ENCODE results near the gene F13A1.

F13A1 gene

DNA sequence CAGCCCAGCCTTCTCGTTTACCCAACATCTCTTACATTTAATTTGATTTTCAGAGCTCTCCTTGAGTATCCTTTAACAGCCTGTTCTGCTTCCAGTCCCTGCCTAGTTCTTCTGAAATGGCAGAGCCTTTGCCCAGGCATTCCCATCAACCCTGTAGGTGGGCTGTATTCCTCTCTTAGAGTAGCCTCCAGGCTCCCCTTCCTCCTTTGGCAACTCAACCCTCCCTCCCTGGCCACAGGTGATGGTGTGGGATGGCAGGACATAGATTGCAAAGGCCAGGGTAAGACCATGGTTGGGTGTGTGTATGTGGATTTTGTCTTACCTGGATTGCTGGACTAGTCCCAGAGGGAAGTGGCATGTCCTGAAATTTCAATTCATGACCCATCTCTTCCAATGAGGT lies 125.4 kb downstream of the F13A1 start:
- no peak for DNase-seq (ENCODE audit: low read depth in 2 of 3, low spot score in 1 of 3)

GRCh38 chr6:6193221-6193745 lies 127.2 kb downstream of the F13A1 start:
- DNase-seq (ENCODE audit: low read depth in 2 of 3, low spot score in 1 of 3): no peak

DNA sequence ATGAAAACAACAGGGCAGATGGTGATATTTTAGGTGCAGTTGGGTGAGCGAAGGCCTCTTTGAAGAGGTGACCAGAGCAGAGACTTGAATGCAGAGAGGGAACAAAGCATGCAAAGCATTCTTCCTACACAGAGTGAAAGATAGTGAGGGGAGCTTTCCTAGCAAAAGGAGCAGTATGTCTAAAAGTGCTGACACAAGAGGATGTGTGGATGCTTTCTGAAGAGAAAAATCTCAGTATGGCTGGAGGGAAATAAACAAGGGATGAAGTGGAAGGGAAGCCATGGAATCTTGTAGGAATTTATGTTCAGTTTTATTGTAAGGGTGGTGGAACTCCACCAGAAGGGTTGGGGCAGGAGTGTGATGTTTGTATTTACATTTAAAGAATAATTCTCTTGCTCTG lies 128.6 kb downstream of the F13A1 start:
- DNase-seq (ENCODE audit: low read depth in 2 of 3, low spot score in 1 of 3): no peak

DNA sequence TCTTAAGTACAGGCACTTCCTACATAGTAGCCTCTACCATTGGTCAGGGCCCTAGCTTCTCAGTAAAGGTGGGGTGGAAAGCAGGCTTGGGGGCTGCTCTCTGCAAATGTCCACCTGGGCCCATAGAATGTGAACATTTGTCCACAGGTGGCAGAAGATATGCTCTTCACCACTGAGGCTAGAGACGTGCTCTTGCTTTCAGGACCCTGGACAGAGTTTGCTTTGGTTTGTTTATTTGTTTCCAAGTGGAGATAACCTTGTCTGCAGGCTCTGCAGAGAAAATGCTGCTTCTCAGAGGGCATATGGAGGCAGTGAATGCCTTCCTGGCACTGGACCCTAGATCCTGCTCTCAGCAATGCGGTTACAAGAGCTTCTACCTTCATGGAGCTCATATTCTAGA lies 129.0 kb downstream of the F13A1 start:
- no peak for DNase-seq (ENCODE audit: low read depth in 2 of 3, low spot score in 1 of 3)

GRCh38 chr6:6180684-6181083 lies 139.8 kb downstream of the F13A1 start:
- DNase-seq (ENCODE audit: low read depth in 2 of 3, low spot score in 1 of 3): no peak

DNA sequence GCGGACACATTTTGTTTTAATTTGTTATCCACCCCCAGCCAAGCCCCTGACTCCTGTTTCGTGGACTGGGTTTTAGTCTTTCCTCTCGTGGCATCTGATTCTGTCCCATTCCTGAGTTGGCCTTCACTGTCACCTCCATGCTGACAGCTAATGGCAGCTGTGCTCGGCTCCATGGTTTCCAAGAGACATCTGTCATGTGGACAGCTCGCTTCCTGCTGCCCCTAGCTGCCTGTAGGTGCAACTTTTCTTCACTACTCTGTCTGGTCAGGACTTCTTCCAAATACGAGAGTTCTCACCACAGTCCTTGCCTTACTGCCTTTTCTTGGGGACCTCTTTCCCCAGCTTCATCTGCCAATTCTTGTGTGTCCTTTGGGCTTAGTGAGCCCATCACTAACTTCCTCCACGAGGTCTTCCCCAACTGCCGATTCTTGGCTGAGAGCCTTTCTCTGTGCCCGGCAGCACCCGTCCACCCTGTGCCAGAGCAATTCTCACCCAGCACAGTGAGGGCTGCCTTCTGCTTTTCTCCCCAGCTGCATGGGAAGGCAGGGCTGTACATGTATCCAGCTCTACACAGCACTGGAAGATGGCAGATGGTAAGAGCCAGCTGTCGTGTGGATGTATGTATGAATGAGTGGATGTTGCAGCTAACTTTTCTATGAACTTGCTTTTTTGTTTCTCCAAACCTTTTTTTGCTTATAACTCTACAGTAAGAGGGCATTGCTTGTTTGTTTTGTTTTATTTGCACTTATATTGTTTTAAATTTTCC lies 140.4 kb downstream of the F13A1 start:
- no peak for DNase-seq (ENCODE audit: low read depth in 2 of 3, low spot score in 1 of 3)

DNA sequence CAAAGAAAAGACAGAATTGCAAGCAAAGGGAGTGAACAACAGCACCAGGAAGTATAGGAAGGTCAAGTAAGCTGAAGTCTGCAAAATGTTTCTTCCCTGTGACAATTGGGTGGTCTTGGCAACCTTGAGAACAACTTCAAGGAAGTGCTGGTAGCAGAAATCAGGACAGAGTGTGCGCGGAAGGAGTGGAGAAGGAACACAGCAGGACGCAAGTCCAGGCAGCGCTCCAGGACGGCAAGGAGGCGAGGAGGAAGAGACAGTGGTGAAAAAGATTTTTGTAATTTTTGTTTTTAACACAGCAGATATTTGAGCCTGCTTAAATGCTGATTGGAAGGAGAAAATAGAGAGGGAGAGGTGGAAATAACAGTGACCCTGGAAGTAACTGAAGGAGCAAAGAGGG lies 141.7 kb downstream of the F13A1 start:
- no peak for DNase-seq (ENCODE audit: low read depth in 2 of 3, low spot score in 1 of 3)

GRCh38 chr6:6177754-6178153 lies 142.7 kb downstream of the F13A1 start:
- DNase-seq (ENCODE audit: low read depth in 2 of 3, low spot score in 1 of 3): no peak

- no peak for DNase-seq (ENCODE audit: low read depth in 2 of 3, low spot score in 1 of 3)
These were observed 143.8 kb downstream of the F13A1 start for GRCh38 chr6:6176586-6177228.

GRCh38 chr6:6176127-6176526 lies 144.3 kb downstream of the F13A1 start:
- no peak for DNase-seq (ENCODE audit: low read depth in 2 of 3, low spot score in 1 of 3)

- no peak for DNase-seq (ENCODE audit: low read depth in 2 of 3, low spot score in 1 of 3)
These were observed 151.3 kb downstream of the F13A1 start for GRCh38 chr6:6169141-6169540.

DNA sequence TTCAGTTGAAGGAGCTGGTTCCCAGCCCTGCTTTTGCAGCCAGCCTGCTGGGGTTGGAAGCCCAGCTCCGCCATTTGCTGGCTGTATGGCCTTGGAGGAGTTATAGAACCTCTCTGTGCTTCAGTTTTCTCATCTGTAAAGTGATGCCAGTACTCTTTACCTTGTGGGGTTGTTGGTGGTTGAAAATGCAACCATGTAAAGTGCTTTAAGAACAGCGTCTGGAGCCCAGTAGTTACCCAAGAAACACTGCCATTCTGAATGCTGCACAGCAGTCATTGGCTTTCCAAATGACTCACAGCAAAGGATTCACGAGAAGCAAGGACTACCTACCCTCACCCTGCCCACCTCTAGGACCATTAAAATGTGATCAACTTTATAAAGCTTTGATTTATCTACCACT lies 154.4 kb downstream of the F13A1 start:
- DNase-seq (ENCODE audit: low read depth in 2 of 3, low spot score in 1 of 3): no peak

- DNase-seq (ENCODE audit: low read depth in 2 of 3, low spot score in 1 of 3): no peak
These were observed 156.1 kb downstream of the F13A1 start for GRCh38 chr6:6164367-6164766.

DNA sequence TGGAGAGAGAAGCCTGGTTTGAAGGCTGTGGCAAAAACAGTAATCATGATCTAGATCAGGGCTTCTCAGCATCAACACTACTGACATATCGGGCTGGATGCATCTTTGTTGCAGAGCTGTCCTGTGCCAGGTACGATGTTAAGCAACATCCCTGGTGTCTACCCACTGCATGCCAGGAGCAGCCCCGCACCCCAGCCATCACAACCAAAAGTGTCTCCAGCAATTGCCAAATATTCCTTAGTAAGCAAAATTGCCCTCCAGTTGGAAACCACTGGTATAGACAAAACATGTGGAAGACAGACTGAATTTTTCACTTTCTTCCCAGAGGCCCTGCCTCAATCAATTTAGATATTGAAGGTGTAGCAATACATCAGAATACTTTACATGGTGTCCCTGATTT lies 166.1 kb downstream of the F13A1 start:
- no peak for DNase-seq (ENCODE audit: low read depth in 2 of 3, low spot score in 1 of 3)

DNA sequence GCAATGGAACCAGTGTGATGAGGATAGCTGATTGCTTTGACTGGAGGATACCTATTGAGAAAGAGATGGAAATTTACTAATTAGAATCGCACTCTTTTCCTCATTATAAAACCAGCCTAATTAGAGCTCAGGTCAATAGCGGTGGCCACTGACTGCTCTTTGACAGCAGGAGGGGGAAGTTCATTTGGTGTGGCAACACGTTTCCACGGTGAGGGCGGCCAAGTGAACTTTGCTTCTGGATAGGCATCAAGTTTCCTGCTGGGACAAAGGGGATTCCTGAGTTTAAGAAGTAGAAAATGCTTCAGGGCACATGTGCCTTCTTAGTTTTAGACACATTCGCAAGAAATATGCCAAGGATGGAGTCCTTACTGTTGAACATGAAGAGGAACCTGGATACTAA lies 168.4 kb downstream of the F13A1 start:
- DNase-seq (ENCODE audit: low read depth in 2 of 3, low spot score in 1 of 3): no peak

DNA sequence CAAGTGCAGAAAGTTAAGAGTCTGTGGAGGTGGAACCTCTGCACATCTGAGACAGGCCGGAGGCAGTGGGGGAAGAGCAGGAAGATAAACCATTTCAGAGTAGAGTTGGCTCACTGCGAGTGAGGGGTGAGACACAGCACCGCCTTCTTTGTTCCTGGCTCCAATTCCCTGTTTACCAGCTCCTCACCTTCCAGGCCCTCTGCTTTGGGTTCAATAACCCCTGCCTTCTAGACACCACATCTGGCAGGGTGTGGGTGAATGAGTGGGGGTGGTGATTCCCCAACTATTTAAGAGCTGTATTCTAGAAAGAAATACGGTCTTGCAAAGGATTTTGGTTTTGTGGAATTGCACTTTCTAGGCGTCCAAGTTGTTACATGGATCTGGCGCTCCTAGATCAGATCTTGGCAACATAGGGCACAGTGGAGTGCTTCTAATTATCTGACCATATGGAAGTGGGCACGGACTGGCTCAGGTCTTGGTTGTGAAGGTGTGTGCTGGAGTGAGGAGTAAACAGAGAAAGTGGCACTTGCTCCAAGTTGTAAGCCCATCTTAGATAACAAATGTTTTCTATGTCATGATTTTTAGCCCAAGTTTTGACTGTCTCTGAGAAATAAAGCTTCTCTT lies 172.2 kb downstream of the F13A1 start:
- DNase-seq (ENCODE audit: low read depth in 2 of 3, low spot score in 1 of 3): no peak

DNA sequence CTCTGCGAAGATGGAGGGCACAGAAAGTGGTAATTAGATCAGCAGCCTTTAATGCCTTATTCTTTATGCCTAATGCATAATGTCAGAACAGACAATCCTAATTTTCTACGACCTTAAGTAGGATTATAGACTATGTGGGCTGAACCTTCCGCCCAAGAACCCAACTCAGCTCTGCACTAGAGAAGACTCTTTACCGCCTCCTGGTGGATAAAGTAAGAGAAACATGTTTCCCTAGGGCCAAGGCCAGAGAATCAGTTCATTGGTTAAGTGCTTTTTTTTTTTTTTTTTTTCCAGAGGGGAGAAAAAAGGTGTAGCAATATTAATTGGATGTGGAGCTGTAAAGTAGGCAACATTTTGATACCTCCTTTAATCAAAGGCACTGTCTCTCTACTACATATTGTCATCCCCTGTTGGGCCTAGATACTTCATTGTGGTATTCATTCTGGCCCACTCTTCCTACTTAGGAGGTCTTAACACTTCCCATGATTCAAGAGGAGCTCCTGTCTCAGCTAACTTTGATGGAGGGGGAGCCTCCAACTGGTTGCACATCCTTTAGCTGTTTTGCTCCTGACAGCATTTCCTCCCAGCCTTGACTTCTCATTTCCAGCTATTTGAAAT lies 188.9 kb downstream of the F13A1 start:
- peak in 1 of 3 donors; percentile 35 for DNase-seq (ENCODE audit: low read depth in 2 of 3, low spot score in 1 of 3)

- no peak for DNase-seq (ENCODE audit: low read depth in 2 of 3, low spot score in 1 of 3)
These were observed 195.0 kb downstream of the F13A1 start for GRCh38 chr6:6125495-6125894.

DNA sequence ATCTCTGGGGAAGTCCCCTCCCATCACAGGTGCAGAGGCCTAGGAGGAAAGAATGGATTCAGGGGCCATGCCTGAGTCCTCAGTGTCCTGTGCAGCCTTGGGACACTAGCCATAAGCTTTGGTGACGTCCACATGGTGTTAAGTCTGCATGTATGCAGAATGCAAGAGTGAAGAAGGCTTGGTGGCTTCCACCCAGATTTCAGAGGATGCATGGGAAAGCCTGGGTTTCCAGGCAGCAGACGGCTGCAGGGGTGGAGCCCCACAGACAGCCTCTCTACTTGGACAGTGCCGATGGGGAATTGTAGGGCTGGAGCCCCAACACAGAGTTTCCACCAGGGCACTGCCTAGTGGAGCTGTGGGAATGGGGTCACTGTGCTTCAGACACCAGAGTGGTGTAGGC lies 196.7 kb downstream of the F13A1 start:
- no peak for DNase-seq (ENCODE audit: low read depth in 2 of 3, low spot score in 1 of 3)

- DNase-seq (ENCODE audit: low read depth in 2 of 3, low spot score in 1 of 3): no peak
These were observed 198.5 kb downstream of the F13A1 start for GRCh38 chr6:6121943-6122342.

DNA sequence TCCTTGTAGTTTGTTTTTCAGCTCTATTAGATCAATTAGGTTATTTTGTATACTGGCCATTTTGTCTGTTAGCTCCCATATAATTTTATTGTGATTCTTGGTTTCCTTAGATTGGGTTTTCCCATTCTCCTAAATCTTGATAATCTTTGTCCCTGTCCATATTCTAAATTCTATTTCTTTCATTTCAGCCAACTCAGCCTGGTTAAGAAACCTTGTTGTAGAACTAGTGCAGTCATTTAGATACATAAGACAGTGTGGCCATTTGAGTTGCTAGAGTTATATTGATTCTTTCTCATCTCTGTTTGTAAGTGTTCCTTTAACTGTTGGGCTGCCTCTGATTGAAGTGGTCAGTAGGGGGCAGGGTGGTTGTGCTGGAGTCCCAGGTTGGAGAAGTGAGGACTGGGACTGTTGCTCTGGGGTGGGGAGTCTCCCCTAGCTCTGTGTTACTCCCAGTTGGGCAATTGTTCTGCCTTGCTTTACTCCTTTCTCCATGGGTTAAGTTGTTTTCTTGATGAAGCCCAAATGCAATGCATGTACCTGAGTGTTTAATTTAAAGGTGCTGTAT lies 214.9 kb downstream of the F13A1 start:
- no peak for DNase-seq (ENCODE audit: low read depth in 2 of 3, low spot score in 1 of 3)

Data from stimulated activated CD4-positive, alpha-beta T cell treated with anti-CD3 and anti-CD28 coated beads, Interleukin-12 subunit alpha, Interleukin-12 subunit beta, amount 100 ng/mL, for 48 hours (primary cell).